NOMO-1 treated with DMSO at 0.1 percent for 48 hours (cell line): ENCODE results near the gene URAD.

Experiments
- DNase-seq: peaks from one replicate; lab custom pipeline; 2025; ENCODE audit not compliant: unreplicated experiment; lab: John Stamatoyannopoulos, UW

Gene URAD

GRCh38 chr13:27959976-27960361 is 28.5 kb downstream of the URAD start:
- DNase-seq: no peak

GRCh38 chr13:27956576-27957300 is 31.8 kb downstream of the URAD start:
- DNase-seq: no peak

GRCh38 chr13:27955014-27955591 is 33.4 kb downstream of the URAD start:
- no peak for DNase-seq

GRCh38 chr13:27954406-27954851 is 34.1 kb downstream of the URAD start:
- DNase-seq: no peak

- peak; percentile 90 for DNase-seq
Observed at GRCh38 chr13:27953676-27954405, 34.7 kb downstream of the URAD start.

- peak; percentile 35 for DNase-seq
Observed at GRCh38 chr13:27952876-27953675, 35.4 kb downstream of the URAD start.

- DNase-seq: no peak
Observed at GRCh38 chr13:27942972-27943371, 45.5 kb downstream of the URAD start.

GRCh38 chr13:27933580-27934328 is 54.7 kb downstream of the URAD start:
- DNase-seq: peak; percentile 43

GRCh38 chr13:27933118-27933517 is 55.4 kb downstream of the URAD start:
- DNase-seq: peak; percentile 50

GRCh38 chr13:27929868-27930267 is 58.6 kb downstream of the URAD start:
- no peak for DNase-seq

GRCh38 chr13:27928805-27929753 is 59.4 kb downstream of the URAD start:
- no peak for DNase-seq

GRCh38 chr13:27928353-27928804 is 60.1 kb downstream of the URAD start:
- DNase-seq: no peak
